GM15510 (cell line): ENCODE results near the gene GPNMB.

Experiments
- POLR2A ChIP-seq: IDR thresholded peaks from 3 replicates; pipeline ENCODE4 v1.6.1; 2011; ENCODE audit warnings: borderline replicate concordance; ENCODE audit not compliant: insufficient read length; ENCODE audit errors: extremely low read depth

Gene GPNMB

GRCh38 chr7:23276947-23277346 lies 30.4 kb downstream of the GPNMB start:
- TF ChIP-seq POLR2A: no peak

DNA sequence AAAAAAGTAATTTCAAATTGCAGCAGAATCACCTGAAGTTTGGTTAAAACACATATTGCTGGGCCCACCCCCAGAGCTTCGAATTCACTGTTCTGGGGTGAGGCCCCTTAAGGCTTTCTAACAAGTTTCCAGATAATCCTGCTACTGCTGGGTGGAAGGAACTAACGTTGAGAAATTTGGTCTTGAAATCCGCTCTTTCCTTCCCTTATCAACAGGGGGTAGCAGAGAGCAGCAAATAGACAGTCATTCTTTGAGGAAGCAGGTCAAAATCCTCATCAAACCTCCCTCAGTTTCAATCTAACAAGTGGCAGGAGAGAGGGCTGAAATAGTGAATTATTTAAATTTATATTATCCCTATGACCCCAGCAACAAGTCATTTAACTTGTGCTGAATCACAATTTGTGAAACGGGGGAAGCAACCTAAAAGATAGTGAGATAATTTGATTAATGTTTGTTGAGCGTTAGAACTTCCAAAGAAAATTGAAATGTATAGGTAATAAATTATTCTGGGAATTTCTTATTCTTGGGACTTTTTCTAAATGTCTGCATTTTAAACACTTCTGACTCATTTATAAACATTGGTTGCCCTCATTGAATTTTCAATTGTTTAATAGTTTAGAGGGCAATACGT lies 30.9 kb downstream of the GPNMB start:
- no peak for TF ChIP-seq POLR2A

- TF ChIP-seq POLR2A: no peak
These were observed 33.4 kb downstream of the GPNMB start for GRCh38 chr7:23279819-23280525.

GRCh38 chr7:23283086-23283485 lies 36.5 kb downstream of the GPNMB start:
- TF ChIP-seq POLR2A: no peak

DNA sequence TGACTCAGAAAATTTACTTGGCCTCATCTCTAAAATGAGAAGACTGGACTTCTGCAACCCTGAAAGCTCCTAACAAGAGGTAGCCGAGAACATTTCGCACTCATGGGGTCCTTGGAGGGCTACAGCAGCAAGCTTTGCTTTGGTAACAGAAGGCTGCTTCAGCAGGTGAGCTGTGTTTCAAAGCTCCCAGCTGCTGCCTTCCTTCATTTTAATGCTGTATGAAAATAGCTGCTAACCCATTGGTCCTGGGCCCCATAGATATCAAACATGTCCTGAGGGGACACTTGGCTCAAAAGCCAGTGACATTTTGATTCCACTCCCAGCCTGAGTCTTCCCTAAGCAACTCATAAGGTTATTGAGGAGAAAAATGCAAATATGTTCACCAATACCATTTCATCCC lies 38.3 kb downstream of the GPNMB start:
- TF ChIP-seq POLR2A: no peak

DNA sequence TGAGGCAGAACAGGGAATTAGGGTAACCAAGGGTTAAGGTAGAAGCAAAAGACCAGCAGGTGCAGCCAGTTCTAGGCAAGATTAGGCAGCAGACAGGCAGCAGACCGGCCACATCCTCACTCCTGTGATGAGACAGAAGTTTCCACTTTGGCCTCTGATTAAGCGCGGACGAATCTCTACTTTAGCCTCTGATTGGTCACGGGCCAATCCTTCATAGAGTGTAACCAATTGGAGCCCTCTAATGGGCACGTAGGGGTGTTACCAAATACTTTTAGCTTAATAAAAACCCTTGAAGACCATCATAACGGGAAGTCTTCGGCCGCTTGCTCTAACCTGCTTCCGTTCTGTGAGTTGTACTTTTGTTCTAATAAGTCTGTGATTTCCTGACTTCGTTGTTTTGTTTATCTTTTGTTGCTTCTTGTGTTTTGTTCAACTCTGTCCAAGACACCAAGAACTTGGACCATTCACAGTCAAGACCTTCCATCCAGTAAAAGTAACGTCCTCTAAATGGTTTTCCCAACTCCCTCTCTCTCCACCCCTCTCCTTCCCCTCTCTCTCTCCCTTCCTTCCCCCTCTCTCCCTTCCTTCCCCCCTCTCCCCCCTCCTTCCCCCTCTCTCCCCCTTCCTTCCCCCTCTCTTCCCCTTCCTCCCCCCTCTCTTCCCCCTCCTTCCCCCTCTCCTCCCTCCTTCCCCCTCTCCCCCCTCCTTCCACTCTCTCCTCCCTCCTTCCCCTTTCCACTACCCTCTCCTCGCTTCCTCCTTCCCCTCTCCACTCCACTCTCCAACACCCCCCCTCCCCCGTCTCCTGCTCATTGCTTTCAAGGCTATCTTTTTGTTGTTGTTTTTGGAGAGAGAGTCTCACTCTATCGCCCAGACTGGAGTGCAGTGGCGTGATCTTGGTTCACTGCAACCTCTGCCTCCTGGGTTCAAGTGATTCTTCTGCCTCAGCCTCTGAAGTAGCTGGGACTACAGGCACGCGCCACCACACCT lies 39.4 kb downstream of the GPNMB start:
- no peak for TF ChIP-seq POLR2A

DNA sequence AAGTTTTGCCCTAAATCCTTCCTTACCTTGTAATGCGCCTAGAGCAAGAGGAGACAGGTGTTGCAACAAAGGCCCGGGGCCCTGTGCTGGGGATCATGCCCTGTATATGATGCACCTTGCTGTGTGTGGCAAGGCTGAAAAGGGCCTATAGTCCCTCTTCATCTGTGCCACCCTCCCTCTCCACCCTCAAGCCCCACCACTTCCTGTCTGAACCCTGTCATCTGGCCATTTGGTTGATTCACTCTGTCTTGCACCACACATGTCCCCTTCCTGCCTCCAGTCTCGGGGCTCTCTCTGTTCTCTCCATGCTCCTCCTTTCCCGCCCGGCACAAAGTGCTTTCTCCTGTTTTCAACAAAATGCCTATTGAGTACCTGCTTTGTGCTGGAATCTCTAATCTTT lies 41.0 kb downstream of the GPNMB start:
- no peak for TF ChIP-seq POLR2A

DNA sequence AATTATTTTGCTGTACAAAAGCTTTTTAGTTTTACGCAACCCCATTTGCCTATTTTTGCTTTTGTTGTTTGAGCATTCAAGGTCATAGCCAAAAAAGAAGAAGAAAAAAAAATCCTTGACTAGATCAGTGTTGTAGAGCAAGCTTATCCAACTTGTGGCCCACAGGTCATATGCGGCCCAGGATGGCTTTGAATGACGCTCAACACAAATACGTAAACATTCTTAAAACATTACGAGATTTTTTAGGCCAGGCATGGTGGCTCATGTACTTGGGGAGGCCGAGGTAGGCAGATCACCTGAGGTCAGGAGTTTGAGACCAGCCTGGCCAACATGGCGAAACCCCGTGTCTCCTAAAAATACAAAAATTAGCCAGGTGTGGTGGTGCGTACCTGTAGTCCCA lies 44.4 kb downstream of the GPNMB start:
- TF ChIP-seq POLR2A: no peak

GRCh38 chr7:23291957-23292560 lies 45.5 kb downstream of the GPNMB start:
- TF ChIP-seq POLR2A: no peak

DNA sequence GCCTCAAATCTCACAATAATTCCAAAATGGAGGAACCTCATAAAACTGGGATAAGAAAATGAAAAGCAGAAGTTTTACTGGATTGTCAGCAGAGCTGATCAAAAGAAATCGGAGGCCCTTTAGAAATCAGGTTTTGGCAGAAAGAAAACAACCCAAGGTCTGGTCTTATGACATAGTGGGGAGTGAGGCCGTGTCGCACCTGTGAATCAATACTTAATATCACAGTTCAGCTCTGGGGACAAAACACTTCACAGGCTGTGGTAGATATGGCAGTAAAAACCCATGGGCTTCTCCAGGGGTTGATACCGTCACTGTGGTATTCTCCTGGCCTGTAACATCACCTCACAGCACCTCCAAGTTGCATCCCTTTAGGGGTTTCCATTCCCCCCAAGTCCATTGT lies 46.0 kb downstream of the GPNMB start:
- TF ChIP-seq POLR2A: no peak

- TF ChIP-seq POLR2A: no peak
These were observed 47.0 kb downstream of the GPNMB start for GRCh38 chr7:23293500-23294073.

GRCh38 chr7:23294549-23295400 lies 48.2 kb downstream of the GPNMB start:
- TF ChIP-seq POLR2A: no peak

GRCh38 chr7:23295401-23295697 lies 48.8 kb downstream of the GPNMB start:
- TF ChIP-seq POLR2A: no peak

GRCh38 chr7:23298141-23298881 lies 51.7 kb downstream of the GPNMB start:
- no peak for TF ChIP-seq POLR2A
